Pancreas (tissue), 10 donors: ENCODE measurements around the gene PCBP1. TPM values are rescaled to one million over a fixed set of nuclear protein-coding genes. Genes with fewer than 3 reads are reported as not detected.
"Not testable (repeated sequence)": the region's sequence is repeated elsewhere in the genome, so short reads cannot be mapped to it uniquely, and the experiment has no call there.

Experiments
- ATAC-seq, 4 donors: fragments of 200-7000 bp; cut with Tn5 transposase; one replicate each; pipeline versions ENCODE4 v1.8.0 to v1.9.1; 2020; ENCODE audit warnings: mild to moderate bottlenecking in 4 of 4, moderate library complexity in 4 of 4
- DNase-seq, 6 donors: peaks; one replicate each; pipeline ENCODE4 v3.0.0-alpha.2; 2020
- FAIRE-seq: peaks from 2 replicates; lab custom pipeline; 2012; peaks lifted over from hg19 to GRCh38; lab: Jason Lieb, UNC
- H3K27ac ChIP-seq, 4 donors: fragments of 200-600 bp; sonication (generic); 1 replicate in 3 of 4; 2 replicates in 1 of 4; pipeline versions ENCODE4 v1.5.0 to v1.8.0; 2020
- H3K27me3 ChIP-seq, 4 donors: fragments of 200-600 bp; one replicate each; pipeline ENCODE4 v1.8.0; 2021
- H3K36me3 ChIP-seq, 3 donors: fragments of 200-600 bp; sonication (generic) in 1 of 3; one replicate each; pipeline versions ENCODE4 v1.5.0 to v1.8.0; 2020 to 2021
- H3K4me1 ChIP-seq, 3 donors: fragments of 200-600 bp; one replicate each; pipeline ENCODE4 v1.8.0; 2021
- H3K4me3 ChIP-seq, 4 donors: fragments of 200-600 bp; sonication (generic) in 2 of 4; one replicate each; pipeline versions ENCODE4 v1.5.0 to v1.8.0; 2020 to 2021
- H3K9me3 ChIP-seq, 4 donors: fragments of 200-600 bp; one replicate each; pipeline ENCODE4 v1.8.0; 2021
- CTCF ChIP-seq, 4 donors: fragments of 200-600 bp; sonication (generic) in 3 of 4; IDR thresholded peaks; one replicate each; pipeline versions ENCODE4 v1.5.0 to v1.8.0; 2021; ENCODE audit warnings: antibody characterized with exemption in 4 of 4
- WGBS, 2 donors: extraction: QIAGEN DNeasy Blood & Tissue Kit; methylation state at CpG; one replicate each; pipeline ENCODE4 v1.1.7; 2013; 5-methylcytosine and 5-hydroxymethylcytosine counted together
- intact Hi-C, 3 donors: fragments of 100-400 bp; cut with DNase I; formaldehyde crosslinking; loops; one replicate each; pipeline versions ENCODE4 v1.11.1 to v1.14.2; 2022
- polyA plus RNA-seq, 2 donors: library from polyadenylated mRNA; stranded (reverse); fragments of 200-250 nt; gene quantifications; one replicate each; pipeline ENCODE4 v1.2.3, GENCODE V29; 2013
- total RNA-seq, 6 donors: library from RNA; stranded (reverse); fragmentation: NEBNext Ultra II Directional in 4 of 6; extraction: Animal tissue kit (Norgen Biotek cat#: 25700) in 4 of 6; gene quantifications; one replicate each; pipeline versions ENCODE4 v1.2.1 to v1.2.4, GENCODE V29; 2021 to 2023
- donor health status: healthy with polysubstance abuse.
- donor health status: DM: no; HTN: no; CAD: no; lungs with moderate emphysema.
- donor health status: DM: no; HTN: no; CAD: no.
- donor health status: control.
- donor health status: control.
- donor health status: Bipolar disorder and iron deficiency.
- donor health status: DM: yes; HTN: yes; CAD: no.
- donor health status: DM: no; HTN: no; CAD: no.
- donor health status: DM: no; HTN: no; CAD: no.
- donor health status: DM: yes; HTN: yes; CAD: no.

Gene PCBP1
- total and polyA plus RNA-seq, 8 donors = 121 to 232 (median 177) TPM

GRCh38 chr2:70132244-70133126 lies 45.2 kb downstream of the PCBP1 start:
- no peak for TF ChIP-seq CTCF (IDR thresholded peaks at IDR 0.05)
- no peaks in the 10 kb centered on the region for H3K27me3 ChIP-seq
- peak overlapping the region in 2 of 4 donors; percentile 21 to 38 for H3K4me3 ChIP-seq
- no peaks in the 10 kb centered on the region for H3K9me3 ChIP-seq
- WGBS, 2 donors = 3 to 5% methylated on average over 8 of the region's 8 CpGs
- ATAC-seq = peak; percentile 40 to 74 (median 72)
- H3K4me1 ChIP-seq = peaks cover 15 to 36% (median 32%) of the 10 kb centered on the region in 3 donors
- FAIRE-seq = no peak
- no peaks in the 10 kb centered on the region for H3K36me3 ChIP-seq
- intact Hi-C loops = no loop called here
- peak overlapping the region; percentile 53 to 90 (median 74) for H3K27ac ChIP-seq
- no peak for DNase-seq

DNA sequence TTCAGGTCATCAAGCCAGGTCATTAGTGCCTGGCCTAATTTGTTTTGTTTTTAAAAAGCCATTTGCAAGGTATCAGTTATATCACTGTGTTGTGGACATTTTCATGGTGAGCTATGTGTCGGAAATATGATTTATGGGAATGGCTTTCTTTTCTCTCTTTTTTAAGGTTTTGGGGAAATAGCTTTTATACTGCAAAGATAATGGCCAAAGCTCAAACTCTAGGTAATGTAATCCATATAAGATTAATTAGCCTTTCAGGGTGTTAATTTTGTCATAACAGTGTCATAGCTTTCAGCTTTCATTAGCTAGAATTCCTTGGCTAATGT lies 45.8 kb downstream of the PCBP1 start:
- no peaks in the 10 kb centered on the region for H3K9me3 ChIP-seq
- peak overlapping the region; percentile 53 to 90 (median 74) for H3K27ac ChIP-seq
- TF ChIP-seq CTCF (IDR thresholded peaks at IDR 0.05) = no peak
- no peaks in the 10 kb centered on the region for H3K27me3 ChIP-seq
- no peak for ATAC-seq
- FAIRE-seq = no peak
- DNase-seq = no peak
- intact Hi-C loops = no loop called here
- H3K4me1 ChIP-seq = peaks cover 15 to 34% (median 32%) of the 10 kb centered on the region in 3 donors
- peak overlapping the region in 1 of 4 donors; percentile 38 for H3K4me3 ChIP-seq
- H3K36me3 ChIP-seq = no peaks in the 10 kb centered on the region
- 69 to 81% methylated on average over 1 of the region's 1 CpG for WGBS, 2 donors

GRCh38 chr2:70133491-70134322 lies 46.4 kb downstream of the PCBP1 start:
- peaks cover 15 to 33% (median 32%) of the 10 kb centered on the region in 3 donors for H3K4me1 ChIP-seq
- intact Hi-C loops = no loop called here

GRCh38 chr2:70134323-70134983 lies 47.2 kb downstream of the PCBP1 start:
- Histone ChIP-seq H3K27ac (peak overlapping the region in 3 of 4 donors; percentile 61 to 90 (median 88)), H3K4me1 (peaks cover 15 to 33% (median 32%) of the 10 kb centered on the region in 3 donors)

More at GRCh38 chr2:70133491-70134322, 46.4 kb downstream of the PCBP1 start:
- FAIRE-seq (no peak), ATAC-seq (peak in 1 of 4 donors; percentile 3), DNase-seq (peak in 1 of 6 donors; percentile 19)
- Histone ChIP-seq H3K27ac (peak overlapping the region in 3 of 4 donors; percentile 61 to 90 (median 88)), H3K4me3 (no peak overlapping the region), H3K27me3 (no peaks in the 10 kb centered on the region), H3K36me3 (no peaks in the 10 kb centered on the region), H3K9me3 (no peaks in the 10 kb centered on the region)
- WGBS, 2 donors = 79 to 80% methylated on average over 10 of the region's 10 CpGs
- no peak for TF ChIP-seq CTCF (IDR thresholded peaks at IDR 0.05)

More at GRCh38 chr2:70134323-70134983, 47.2 kb downstream of the PCBP1 start:
- H3K27me3 ChIP-seq, H3K9me3 ChIP-seq, H3K4me3 ChIP-seq, intact Hi-C loops, FAIRE-seq, ATAC-seq, H3K36me3 ChIP-seq: not testable (repeated sequence)
- WGBS, 2 donors = 91 to 95% methylated on average over 10 of the region's 10 CpGs
- DNase-seq = peak in 1 of 6 donors; percentile 14

Other genes with a start within 250 kb of the PCBP1 start
- gene SNRNP27, start 193.5 kb upstream of the PCBP1 start, total RNA-seq = 10 to 100 TPM in 3 of 6 donors, 1 to 10 TPM in 3; 8.3 to 18.5 (median 12.1) TPM
- 10 to 100 TPM; 11.2 to 27.9 TPM for gene SNRNP27, start 193.5 kb upstream of the PCBP1 start, polyA plus RNA-seq
- gene MXD1, start 172.4 kb upstream of the PCBP1 start, total RNA-seq = 1 to 10 TPM; 2.4 to 8.6 (median 5.7) TPM
- 1 to 10 TPM; 1.5 to 2.8 TPM for gene MXD1, start 172.4 kb upstream of the PCBP1 start, polyA plus RNA-seq
- under 1 TPM; 0.12 to 0.44 (median 0.17) TPM for gene ASPRV1, start 125.8 kb upstream of the PCBP1 start, total RNA-seq
- gene ASPRV1, start 125.8 kb upstream of the PCBP1 start, polyA plus RNA-seq = 1 to 10 TPM in 1 of 2 donors, under 1 TPM in 1; 0.80 to 1.2 TPM
- gene C2orf42, start 103.5 kb downstream of the PCBP1 start, total RNA-seq = 10 to 100 TPM in 1 of 6 donors, 1 to 10 TPM in 5; 5.3 to 12.5 (median 7.2) TPM
- 1 to 10 TPM; 4.5 to 7.7 TPM for gene C2orf42, start 103.5 kb downstream of the PCBP1 start, polyA plus RNA-seq
- gene TIA1, start 161.2 kb downstream of the PCBP1 start, total RNA-seq = 10 to 100 TPM; 24.0 to 81.6 (median 38.6) TPM
- 10 to 100 TPM; 47.3 to 87.2 TPM for gene TIA1, start 161.2 kb downstream of the PCBP1 start, polyA plus RNA-seq
- gene PCYOX1, start 170.7 kb downstream of the PCBP1 start, total RNA-seq = 10 to 100 TPM; 21.1 to 38.6 (median 28.4) TPM
- gene PCYOX1, start 170.7 kb downstream of the PCBP1 start, polyA plus RNA-seq = 10 to 100 TPM in 1 of 2 donors, 1 to 10 TPM in 1; 2.9 to 11.9 TPM
- gene SNRPG, start 206.3 kb downstream of the PCBP1 start, total RNA-seq = 10 to 100 TPM; 22.5 to 39.7 (median 35.9) TPM
- gene SNRPG, start 206.3 kb downstream of the PCBP1 start, polyA plus RNA-seq = 10 to 100 TPM; 65.0 to 83.8 TPM
- gene FAM136A, start 214.6 kb downstream of the PCBP1 start, total RNA-seq = 10 to 100 TPM; 23.7 to 35.5 (median 29.4) TPM
- gene FAM136A, start 214.6 kb downstream of the PCBP1 start, polyA plus RNA-seq = 10 to 100 TPM; 49.1 to 51.0 TPM